Ectodermal cell (in vitro differentiated cells): Measurements from ENCODE around the gene TLCD3B. TPM values are rescaled to one million over a fixed set of nuclear protein-coding genes. Genes with fewer than 3 reads are reported as not detected.

ENCODE experiments used
- H3K27ac ChIP-seq: 2 replicates; pipeline ENCODE4 v1.7.0; 2013; ENCODE audit warnings: mild to moderate bottlenecking, low read depth, low read length; ENCODE audit not compliant: insufficient read depth, poor library complexity, severe bottlenecking
- H3K27me3 ChIP-seq: 2 replicates; pipeline ENCODE4 v1.7.0; 2013; ENCODE audit warnings: mild to moderate bottlenecking, low read length; ENCODE audit not compliant: insufficient read depth, control insufficient read depth, poor library complexity, severe bottlenecking
- H3K36me3 ChIP-seq: one replicate; pipeline ENCODE4 v1.7.0; 2013; ENCODE audit warnings: low read length; ENCODE audit not compliant: control insufficient read depth, insufficient read depth
- H3K4me1 ChIP-seq: one replicate; pipeline ENCODE4 v1.7.0; 2013; ENCODE audit warnings: low read length; ENCODE audit not compliant: control insufficient read depth, insufficient read depth
- H3K4me3 ChIP-seq: 2 replicates; pipeline ENCODE4 v1.7.0; 2013; ENCODE audit warnings: low read depth, low read length, control low read depth; ENCODE audit not compliant: insufficient read depth
- H3K9me3 ChIP-seq: 2 replicates; pipeline ENCODE4 v1.7.0; 2013; ENCODE audit warnings: mild to moderate bottlenecking, low read length, moderate library complexity; ENCODE audit not compliant: control insufficient read depth
- WGBS, 2 experiments: methylation state at CpG; one replicate each; pipeline ENCODE4 v1.1.7; 2013; ENCODE audit warnings: missing lambda C conversion rate in 2 of 2; 5-methylcytosine and 5-hydroxymethylcytosine counted together
- polyA plus RNA-seq, 4 experiments: library from polyadenylated mRNA; stranded (reverse); fragments of 50-300 nt; gene quantifications; one replicate each; pipeline ENCODE4 v1.2.3, GENCODE V29; 2013

TLCD3B gene
- polyA plus RNA-seq (2013, experiment 1 of 4): 16.4 TPM
- polyA plus RNA-seq (2013, experiment 2 of 4): 15.1 TPM
- polyA plus RNA-seq (2013, experiment 3 of 4): 20.6 TPM
- 18.1 TPM for polyA plus RNA-seq (2013, experiment 4 of 4)

- H3K4me3 ChIP-seq: peak within 1 kb of the TSS; percentile 48
- no peaks in the 10 kb centered on the region for H3K36me3 ChIP-seq
- 0% methylated on average over 27 of the region's 27 CpGs for WGBS, 2 experiments
- peaks cover 39% of the 10 kb centered on the region for H3K27me3 ChIP-seq
- peaks cover 16% of the 10 kb centered on the region for H3K4me1 ChIP-seq
- H3K27ac ChIP-seq: no peak within 1 kb of the TSS
- H3K9me3 ChIP-seq: no peaks in the 10 kb centered on the region
Observed at GRCh38 chr16:30030841-30031413, at the start of gene TLCD3B. Gene TLCD3B (minus strand): TSS chr16:30031271. CDS start chr16:30030527, 744 bp downstream.

- Histone ChIP-seq H3K4me1 (no peaks in the 10 kb centered on the region), H3K4me3 (no peak overlapping the region), H3K36me3 (peaks cover 40% of the 10 kb centered on the region), H3K27me3 (no peaks in the 10 kb centered on the region), H3K27ac (no peak overlapping the region), H3K9me3 (no peaks in the 10 kb centered on the region)
- 93 to 94% methylated on average over 7 of the region's 7 CpGs for WGBS, 2 experiments
Observed at GRCh38 chr16:30079480-30079879, 48.4 kb upstream of the TLCD3B start.

- Histone ChIP-seq H3K9me3 (no peaks in the 10 kb centered on the region), H3K4me1 (no peaks in the 10 kb centered on the region), H3K36me3 (peaks cover 32% of the 10 kb centered on the region), H3K27ac (no peak overlapping the region), H3K27me3 (no peaks in the 10 kb centered on the region), H3K4me3 (no peak overlapping the region)
- WGBS, 2 experiments: 94% methylated on average over 7 of the region's 7 CpGs
Observed at GRCh38 chr16:30078744-30079143, 47.7 kb upstream of the TLCD3B start.

GRCh38 chr16:30077656-30078055, 46.6 kb upstream of the TLCD3B start:
- H3K4me3 ChIP-seq: no peak overlapping the region
- no peaks in the 10 kb centered on the region for H3K4me1 ChIP-seq
- H3K27me3 ChIP-seq: no peaks in the 10 kb centered on the region
- peaks cover 29% of the 10 kb centered on the region for H3K36me3 ChIP-seq
- 92 to 97% methylated on average over 6 of the region's 6 CpGs for WGBS, 2 experiments
- H3K9me3 ChIP-seq: no peaks in the 10 kb centered on the region
- no peak overlapping the region for H3K27ac ChIP-seq

GRCh38 chr16:30076276-30076791, 45.3 kb upstream of the TLCD3B start:
- Histone ChIP-seq H3K9me3 (no peaks in the 10 kb centered on the region), H3K4me1 (no peaks in the 10 kb centered on the region), H3K27me3 (no peaks in the 10 kb centered on the region), H3K36me3 (peaks cover 25% of the 10 kb centered on the region), H3K27ac (peak overlapping the region; percentile 69), H3K4me3 (peak overlapping the region; percentile 89)
- WGBS, 2 experiments: 7% methylated on average over 33 of the region's 33 CpGs

GRCh38 chr16:30075503-30076275, 44.6 kb upstream of the TLCD3B start, which contains the start of gene PPP4C:
Gene PPP4C (plus strand): TSS chr16:30075994. CDS start chr16:30076378, 384 bp downstream.
- Histone ChIP-seq H3K4me3 (peak within 1 kb of the TSS; percentile 89), H3K9me3 (no peaks in the 10 kb centered on the region), H3K27ac (peak within 1 kb of the TSS; percentile 69), H3K36me3 (peaks cover 19% of the 10 kb centered on the region), H3K4me1 (no peaks in the 10 kb centered on the region), H3K27me3 (no peaks in the 10 kb centered on the region)
- WGBS, 2 experiments: 7 to 8% methylated on average over 67 of the region's 67 CpGs

- no peaks in the 10 kb centered on the region for H3K9me3 ChIP-seq
- no peak overlapping the region for H3K27ac ChIP-seq
- no peaks in the 10 kb centered on the region for H3K27me3 ChIP-seq
- no peak overlapping the region for H3K4me3 ChIP-seq
- peaks cover 14% of the 10 kb centered on the region for H3K4me1 ChIP-seq
- peaks cover 38% of the 10 kb centered on the region for H3K36me3 ChIP-seq
Observed at GRCh38 chr16:30070490-30070889, 39.4 kb upstream of the TLCD3B start.

GRCh38 chr16:30069611-30070462, 38.8 kb upstream of the TLCD3B start:
- Histone ChIP-seq H3K4me1 (peaks cover 14% of the 10 kb centered on the region), H3K27me3 (no peaks in the 10 kb centered on the region), H3K36me3 (peaks cover 38% of the 10 kb centered on the region), H3K4me3 (no peak overlapping the region), H3K9me3 (no peaks in the 10 kb centered on the region), H3K27ac (no peak overlapping the region)
- 95% methylated on average over 31 of the region's 31 CpGs for WGBS, 2 experiments

GRCh38 chr16:30068750-30069610, 37.9 kb upstream of the TLCD3B start:
- peaks cover 16% of the 10 kb centered on the region for H3K4me1 ChIP-seq
- 95 to 96% methylated on average over 17 of the region's 17 CpGs for WGBS, 2 experiments
- H3K4me3 ChIP-seq: no peak overlapping the region
- H3K27me3 ChIP-seq: no peaks in the 10 kb centered on the region
- H3K9me3 ChIP-seq: no peaks in the 10 kb centered on the region
- H3K36me3 ChIP-seq: peaks cover 38% of the 10 kb centered on the region
- no peak overlapping the region for H3K27ac ChIP-seq
